NT2/D1 (cell line): ENCODE measurements around the gene KLF11.

ENCODE experiments used
- SUZ12 ChIP-seq: IDR thresholded peaks from 2 replicates; pipeline ENCODE4 v1.6.1; 2011; ENCODE audit not compliant: insufficient read length, insufficient read depth; ENCODE audit errors: extremely low read depth
- YY1 ChIP-seq: IDR thresholded peaks from 2 replicates; pipeline ENCODE4 v1.6.1; 2011; ENCODE audit not compliant: insufficient read length, insufficient read depth
- ZNF274 ChIP-seq: IDR thresholded peaks from 2 replicates; pipeline ENCODE4 v1.6.1; 2011; ENCODE audit warnings: mild to moderate bottlenecking, low read depth, low read length

DNA sequence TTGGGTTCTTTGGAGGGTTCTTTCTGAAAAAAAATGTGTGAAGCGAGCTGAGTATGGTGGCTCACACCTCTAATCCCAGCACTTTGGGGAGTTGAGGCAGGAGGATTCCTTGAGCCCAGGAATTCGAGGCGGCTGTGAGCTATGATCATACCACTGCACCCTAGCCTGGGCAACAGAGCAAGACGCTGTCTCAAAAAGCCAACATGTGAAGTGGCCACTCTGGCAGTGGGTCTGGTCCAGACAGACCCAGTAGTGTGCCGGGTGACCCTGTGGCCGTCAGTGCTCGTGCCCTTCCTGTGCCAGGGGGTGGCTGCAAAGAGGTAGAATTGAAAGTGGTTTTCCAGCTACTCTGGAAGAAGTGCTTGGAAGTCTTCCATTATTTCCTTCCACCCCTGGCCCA is 11.6 kb downstream of the KLF11 start:
- TF ChIP-seq ZNF274, result no peak
- TF ChIP-seq SUZ12, result no peak
- no peak for TF ChIP-seq YY1
